SU-DHL-6 (cell line): Measurements from ENCODE around the gene ADIRF.

Source experiments
- CTCF ChIP-seq: fragments of 200-600 bp; sonication (generic); IDR thresholded peaks from one replicate; pipeline ENCODE4 v1.5.1; 2017; ENCODE audit warnings: antibody characterized with exemption, mild to moderate bottlenecking, low read length, moderate library complexity; ENCODE audit not compliant: insufficient read depth, poor library complexity, severe bottlenecking
- EZH2phosphoT487 ChIP-seq: fragments of 200-600 bp; sonication (generic), shearing (Covaris generic); conservative IDR thresholded peaks from 2 replicates; pipeline ENCODE4 v1.6.1; 2018; ENCODE audit warnings: mild to moderate bottlenecking, antibody characterized with exemption, low read length, moderate library complexity, mixed read lengths

GRCh38 chr10:86962981-86963310 is 5.3 kb upstream of the ADIRF start:
- no peak for TF ChIP-seq CTCF
- no peak for TF ChIP-seq EZH2phosphoT487
